GM19023 (cell line): Measurements from ENCODE around the gene NFIC.
"Not testable (repeated sequence)": the region's sequence is repeated elsewhere in the genome, so short reads cannot be mapped to it uniquely, and the experiment has no call there.

Experiments used
- ATAC-seq: cut with Tn5 transposase; IDR thresholded peaks from one replicate; pipeline ENCODE4 v1.9.1; 2021; ENCODE audit warnings: mild to moderate bottlenecking, moderate library complexity; ENCODE audit not compliant: unreplicated experiment

Gene NFIC

DNA sequence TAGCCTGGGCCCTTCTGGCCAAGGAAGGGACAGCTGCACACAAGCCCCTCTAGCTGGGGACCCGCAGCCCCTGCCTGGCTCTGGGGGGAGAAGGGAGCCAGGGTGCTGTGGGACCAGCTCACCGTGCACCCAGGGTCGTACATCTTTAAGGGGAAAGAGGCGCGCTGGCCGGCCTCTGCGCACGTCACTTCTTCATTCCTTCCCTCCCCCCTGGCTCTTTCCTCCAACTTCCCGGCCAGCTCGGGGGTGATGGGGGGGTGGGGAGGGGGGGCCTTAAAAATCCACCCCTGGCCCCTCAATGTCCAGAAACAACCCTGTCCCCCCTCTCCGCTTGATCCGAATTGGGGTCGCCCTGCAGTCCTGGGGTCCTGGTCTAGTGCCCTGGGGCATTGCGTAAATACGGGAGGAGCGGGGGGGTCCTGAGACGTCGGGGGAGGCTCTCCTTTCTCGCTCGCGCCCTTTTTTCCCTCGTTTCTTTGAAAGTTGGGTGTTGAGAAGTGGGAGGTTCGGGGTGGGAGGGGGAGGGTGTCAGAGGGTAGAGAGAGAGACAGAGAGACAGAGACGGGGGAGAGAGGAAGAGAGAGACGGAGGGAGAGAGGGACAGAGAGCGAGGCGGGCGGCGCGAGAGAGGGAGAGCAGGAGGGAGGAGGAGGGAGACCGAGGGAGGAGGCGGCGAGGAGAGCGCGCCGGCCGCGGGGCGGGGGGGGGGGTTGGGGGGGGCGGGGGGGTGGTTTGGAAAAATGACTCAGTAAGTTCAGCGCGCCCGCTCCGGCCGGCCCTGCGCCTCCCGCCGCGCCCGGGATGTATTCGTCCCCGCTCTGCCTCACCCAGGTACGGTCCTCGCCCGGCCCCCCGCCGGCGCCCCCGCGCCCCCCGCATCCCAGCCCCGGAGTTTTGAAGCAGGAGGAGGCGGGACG, at the start of gene NFIC:
NFIC (plus strand) TSS at position 748 of the 917 bp plus-strand sequence; CDS start at position 802, 54 bp downstream.
- no peak for ATAC-seq

DNA sequence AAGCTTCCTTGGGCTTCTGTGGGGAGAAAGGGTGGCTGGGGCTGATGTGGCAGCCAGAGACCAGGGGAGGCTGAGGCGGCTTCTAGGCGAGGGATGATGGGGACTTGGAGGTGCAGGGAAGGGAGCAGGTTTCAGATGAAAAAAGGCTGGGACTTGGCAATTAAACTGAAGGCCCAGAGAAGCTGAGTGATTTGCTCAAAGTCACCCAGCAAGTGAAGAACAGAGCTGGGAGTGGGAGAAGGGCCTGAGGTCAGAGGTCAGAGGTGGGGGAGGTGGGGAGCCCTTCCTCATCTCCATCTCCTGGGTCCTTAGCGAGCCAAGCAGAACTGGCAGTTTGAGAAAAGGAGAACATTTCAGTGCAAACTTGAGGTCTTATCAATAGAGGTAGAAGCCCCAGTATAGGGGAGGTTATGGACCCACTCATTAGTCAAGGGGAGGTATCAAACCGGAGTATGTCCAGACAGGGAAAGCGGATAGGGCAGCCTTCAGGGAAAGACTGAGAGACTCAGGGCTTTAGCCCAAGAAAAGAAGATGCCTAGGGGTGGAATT, 49.6 kb upstream of the NFIC start:
- ATAC-seq, result no peak

DNA sequence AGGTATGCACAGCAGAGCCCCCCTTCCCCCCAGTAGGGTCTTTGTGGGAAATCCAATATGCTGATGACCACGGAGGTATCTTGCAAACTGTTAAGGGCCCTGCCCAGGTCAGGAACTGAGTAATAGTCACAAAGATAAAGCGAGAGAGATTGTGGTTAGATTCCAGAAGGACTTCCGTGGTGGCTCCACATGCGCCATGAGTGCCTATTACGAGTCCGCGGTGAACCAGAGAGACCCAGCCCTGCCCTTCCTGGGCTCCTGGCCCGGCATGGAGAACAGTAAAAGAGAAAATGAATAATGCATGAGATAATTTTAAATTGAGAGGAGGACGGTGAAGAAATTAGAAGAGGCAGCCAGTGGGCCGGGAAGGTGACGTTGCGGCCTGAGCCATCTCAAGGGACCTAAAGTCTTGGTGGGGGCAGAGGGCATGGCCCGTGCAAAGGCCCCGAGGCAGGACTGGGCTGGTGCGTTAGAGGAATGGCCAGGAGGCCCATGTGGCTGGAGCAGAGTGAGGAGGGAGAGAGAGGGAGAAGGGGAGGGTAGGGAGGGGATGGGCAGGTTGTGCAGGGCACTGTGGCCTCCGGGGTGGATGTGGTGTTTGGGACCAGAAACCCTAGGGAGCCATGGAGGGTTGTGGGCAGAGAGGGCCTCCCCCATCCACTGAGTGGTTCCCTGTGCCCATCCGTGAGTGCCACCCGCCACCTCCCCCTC, 46.6 kb upstream of the NFIC start:
- no peak for ATAC-seq

DNA sequence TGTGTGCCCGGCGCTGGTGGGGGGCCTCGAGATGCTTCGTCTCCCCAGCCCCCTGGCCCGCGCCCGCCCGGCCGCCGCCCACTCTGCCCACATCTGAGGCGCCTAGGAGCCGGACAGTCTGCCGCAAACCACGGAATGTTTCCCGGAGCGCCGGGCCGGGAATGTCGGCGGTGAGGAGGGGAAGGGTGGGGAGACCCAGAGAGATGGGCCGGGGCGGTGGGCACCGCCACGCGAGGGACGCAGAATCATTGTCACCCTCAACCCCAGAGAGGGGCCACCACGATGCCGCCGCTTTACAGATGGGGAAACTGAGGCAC, 46.1 kb upstream of the NFIC start:
- ATAC-seq, result no peak

DNA sequence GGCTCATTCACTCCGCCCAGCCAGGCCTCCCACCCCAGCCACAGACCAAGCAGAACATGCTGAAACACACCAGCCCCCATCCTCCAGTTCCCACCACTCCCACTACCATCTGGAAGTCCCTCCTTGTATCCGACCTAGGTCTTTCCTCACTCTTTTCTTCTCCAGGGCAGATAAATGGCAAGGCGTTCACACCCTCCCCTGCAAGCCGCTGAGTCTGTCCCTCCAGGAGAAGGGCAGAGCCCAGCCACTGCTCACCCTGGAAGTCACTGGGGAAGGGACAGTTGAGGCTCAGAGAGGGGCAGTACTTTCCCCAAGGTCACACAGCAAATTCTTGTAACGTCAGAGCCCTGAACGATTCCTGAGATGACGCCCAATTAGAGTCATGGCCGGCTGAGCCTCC, 45.5 kb upstream of the NFIC start:
- ATAC-seq, result no peak

DNA sequence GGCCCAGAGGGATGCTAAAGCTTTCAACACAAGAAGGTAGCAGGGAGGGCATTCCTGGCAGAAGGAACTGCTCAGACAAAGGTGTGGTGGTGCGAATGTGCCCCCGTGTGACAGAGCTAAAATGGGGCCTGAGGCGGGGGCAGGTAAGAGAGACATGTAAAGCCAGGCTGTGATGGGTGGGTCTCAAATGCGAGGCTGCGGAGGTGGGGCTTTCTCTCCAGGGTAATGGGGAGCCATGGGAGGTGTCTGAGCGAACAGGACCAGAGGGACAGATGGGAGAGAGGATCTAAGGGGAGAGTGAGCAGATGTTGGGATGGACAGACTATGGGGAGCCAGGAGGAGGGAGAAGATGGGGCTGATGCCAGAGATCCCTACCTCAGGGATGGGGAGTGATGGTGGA, 44.7 kb upstream of the NFIC start:
- ATAC-seq, result no peak

DNA sequence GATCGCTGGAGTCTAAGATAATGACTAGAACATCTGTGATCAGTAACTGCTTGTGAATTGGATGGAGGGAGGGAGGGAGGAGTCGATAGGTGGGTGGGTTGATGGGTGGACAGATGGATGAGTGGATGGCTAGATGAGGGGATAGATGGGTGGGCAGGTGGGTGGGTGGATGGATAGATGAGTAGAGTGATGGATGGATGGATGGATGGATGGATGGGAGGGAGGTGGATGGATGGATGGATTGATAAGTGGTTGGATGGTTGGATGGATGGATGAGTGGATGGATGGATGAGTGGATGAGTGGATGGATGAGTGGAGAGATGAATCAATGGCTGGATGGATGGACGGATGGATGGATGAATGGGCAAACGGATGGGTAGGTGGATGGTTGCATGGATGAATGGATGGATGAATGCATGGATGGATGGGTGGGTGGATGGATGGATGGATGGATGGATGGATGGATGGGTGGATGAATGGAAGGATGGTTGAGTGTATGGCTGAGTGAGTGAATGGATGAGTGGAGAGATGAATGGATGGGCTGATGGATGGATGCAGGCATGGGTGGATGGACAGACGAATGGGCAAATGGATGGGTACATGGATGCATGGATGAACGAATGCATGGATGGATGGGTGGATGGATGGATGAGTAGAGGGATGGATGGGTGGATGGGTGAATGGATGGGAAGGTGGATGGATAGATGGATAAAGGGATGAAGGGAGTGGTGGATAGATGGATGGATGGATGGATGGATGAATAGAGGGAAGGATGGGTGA, 44.0 kb upstream of the NFIC start:
- no peak for ATAC-seq

DNA sequence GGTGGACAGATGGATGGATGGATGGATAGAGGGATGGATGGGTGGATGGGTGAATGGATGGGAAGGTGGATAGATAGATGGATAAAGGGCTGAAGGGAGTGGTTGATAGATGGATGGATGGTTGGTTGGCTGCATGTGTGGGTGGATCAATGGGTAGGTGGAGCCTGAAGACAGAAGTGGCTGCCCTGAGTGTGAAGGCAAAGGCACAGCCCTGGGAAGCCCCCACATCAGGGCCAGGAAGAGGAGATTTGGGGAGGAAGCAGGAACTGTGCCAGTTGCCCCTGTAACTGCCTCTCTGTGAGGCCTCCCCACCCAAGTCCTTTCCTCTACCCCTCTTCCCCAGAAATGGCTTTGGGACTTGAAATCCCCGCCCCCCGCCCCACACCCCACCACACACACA, 43.4 kb upstream of the NFIC start:
- no peak for ATAC-seq

DNA sequence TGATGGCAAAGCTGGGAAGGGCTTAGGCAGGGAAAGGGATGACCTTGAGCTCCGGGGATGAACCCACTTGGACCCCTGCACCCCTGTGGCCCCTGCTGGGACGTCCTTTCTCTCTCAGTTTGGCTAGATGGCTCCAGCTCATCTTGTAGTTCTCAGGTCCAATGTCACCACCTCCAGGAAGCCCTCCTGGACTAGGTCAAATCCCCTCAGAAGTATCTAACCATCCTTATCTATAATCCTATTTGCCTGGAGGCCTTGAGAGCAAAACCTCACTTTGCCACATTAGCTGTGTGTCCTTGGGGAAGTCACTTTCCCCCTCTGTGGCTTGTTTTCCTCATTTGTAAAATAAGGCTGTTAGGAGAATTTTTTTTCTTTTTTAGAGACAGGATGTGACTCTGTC, 42.7 kb upstream of the NFIC start:
- no peak for ATAC-seq

DNA sequence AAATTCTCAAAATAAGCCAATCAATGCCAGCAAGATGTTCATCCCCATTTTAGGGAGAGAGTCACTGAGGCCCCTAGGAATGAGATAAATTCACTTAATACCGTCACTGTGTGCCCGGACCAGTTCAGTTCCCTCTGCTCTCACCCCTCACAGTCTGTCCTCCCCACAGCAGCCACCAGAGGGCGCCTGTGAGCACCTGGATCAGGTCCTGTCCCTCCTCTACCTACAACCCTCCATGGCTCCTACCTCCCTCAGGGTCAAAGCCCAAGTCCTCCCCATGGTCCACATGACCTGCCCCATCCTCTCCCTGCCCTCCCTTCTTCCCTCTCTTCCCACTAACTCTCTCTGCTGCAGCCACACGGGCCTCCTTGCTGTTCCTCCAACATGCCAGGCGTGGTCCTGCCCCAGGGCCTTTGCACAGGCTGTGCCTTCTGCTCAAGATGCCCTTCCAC, 42.0 kb upstream of the NFIC start:
- no peak for ATAC-seq

DNA sequence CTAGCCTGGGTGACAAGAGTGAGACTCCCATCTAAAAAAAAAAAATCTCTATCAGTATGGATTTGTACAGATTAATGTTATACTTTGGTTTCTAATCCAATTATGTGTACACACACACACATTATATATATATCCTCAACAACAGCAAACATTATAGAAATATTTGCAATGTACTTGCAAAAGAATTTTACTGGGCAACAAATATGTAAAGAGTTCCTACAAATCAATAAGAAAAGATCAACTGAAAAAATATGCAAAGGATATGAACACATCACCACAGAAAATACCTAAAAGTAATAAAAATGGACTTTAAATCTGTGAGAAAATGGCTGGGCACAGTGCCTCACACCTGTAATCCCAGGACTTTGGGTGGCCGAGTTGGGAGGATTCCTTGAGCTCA, 40.9 kb upstream of the NFIC start:
- no peak for ATAC-seq

DNA sequence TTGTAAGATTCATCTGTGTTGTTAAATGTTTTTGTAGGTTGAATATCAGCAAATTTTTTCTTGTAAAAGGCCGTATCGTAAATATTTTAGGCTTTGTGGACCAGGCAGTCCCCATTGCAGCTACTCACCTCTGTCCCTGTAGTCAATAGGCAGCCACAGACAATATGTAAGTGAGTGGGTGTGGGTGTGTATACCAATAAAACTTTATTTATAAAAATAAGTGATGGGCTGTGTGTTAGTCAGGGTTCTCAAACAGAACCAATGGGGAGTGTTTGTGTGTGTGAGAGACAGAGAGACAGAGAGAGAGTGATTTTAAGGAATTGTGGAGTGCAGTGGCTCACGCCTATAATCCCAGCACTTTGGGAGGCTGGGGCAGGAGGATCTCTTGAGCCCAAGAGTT, 37.6 kb upstream of the NFIC start:
- ATAC-seq, result no peak

DNA sequence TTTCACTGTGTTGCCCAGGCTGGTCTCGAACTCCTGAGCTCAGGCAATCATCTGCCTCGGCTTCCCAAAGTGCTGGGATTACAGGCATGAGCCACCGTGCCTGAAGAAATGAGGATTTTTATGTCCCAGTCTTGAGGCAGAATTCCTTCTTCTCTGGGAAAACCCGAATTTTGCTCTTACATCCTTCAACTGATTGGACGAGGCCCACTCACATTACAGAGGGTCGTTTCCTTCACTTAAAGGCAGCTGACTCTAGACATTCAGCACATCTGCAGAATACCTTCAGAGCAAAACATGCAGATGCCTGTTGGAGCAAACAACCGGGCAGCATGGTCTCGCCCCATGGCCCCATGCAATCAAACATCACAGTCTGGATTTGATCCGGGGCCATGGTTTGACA, 36.3 kb upstream of the NFIC start:
- no peak for ATAC-seq

DNA sequence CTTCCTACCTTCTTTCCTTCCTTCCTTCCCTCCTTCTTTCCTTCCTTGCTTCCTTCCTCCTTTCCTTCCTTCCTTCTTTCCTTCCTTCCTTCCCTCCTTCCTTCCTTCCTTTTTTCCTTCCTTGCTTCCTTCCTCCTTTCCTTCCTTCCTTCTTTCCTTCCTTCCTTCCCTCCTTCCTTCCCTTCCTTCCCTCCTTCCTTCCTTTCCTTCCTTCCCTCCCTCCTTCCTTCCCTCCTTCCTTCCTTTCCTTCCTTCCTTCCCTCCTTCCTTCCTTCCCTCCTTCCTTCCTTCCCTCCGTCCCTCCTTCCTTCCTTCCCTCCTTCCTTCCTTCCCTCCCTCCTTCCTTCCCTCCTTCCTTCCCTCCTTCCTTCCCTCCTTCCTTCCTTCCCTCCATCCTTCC, 34.2 kb upstream of the NFIC start:
- ATAC-seq, result not testable (repeated sequence)

DNA sequence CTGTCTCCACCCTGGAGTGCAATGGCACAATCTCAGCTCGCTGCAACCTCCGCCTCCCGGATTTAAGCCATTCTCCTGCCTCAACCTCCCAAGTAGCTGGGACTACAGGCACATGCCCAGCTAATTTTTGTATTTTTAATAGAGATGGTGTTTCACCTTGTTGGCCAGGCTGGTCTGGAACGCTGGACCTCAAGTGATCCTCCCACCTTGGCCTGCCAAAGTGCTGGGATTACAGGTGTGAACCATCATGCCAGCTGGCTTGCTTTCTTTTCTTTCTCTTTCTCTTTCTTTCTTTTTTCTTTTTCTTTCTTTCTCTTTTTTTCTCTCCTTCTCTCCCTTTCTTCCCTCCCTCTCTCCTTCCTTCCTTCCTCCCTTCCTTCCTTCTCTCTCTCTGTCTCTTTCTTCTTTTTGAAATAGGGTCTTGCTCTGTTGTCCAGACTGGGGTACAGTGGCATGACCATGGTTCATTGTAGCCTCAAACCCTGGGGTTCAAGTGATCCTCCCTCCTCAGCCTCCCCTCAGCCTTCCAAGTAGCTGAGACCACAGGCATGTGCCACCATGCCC, 33.3 kb upstream of the NFIC start:
- ATAC-seq, result no peak

DNA sequence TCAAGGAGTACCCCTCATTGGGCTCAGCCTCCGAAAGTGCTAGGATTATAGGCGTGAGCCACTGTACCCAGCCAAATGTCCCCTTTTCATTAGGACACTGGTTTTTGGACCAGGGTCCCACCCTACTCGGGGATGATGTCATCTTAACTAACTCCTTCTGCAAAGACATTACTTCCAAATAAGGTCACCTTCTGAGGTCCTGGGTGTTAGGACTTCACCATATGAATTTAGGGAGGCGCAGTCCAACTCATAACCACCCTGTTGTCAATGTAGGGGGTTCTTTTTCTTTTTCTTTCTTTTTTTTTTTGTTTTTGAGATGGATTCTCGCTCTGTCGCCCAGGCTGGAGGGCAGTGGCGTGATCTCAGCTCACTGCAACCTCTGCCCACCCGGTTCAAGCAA, 32.7 kb upstream of the NFIC start:
- no peak for ATAC-seq

DNA sequence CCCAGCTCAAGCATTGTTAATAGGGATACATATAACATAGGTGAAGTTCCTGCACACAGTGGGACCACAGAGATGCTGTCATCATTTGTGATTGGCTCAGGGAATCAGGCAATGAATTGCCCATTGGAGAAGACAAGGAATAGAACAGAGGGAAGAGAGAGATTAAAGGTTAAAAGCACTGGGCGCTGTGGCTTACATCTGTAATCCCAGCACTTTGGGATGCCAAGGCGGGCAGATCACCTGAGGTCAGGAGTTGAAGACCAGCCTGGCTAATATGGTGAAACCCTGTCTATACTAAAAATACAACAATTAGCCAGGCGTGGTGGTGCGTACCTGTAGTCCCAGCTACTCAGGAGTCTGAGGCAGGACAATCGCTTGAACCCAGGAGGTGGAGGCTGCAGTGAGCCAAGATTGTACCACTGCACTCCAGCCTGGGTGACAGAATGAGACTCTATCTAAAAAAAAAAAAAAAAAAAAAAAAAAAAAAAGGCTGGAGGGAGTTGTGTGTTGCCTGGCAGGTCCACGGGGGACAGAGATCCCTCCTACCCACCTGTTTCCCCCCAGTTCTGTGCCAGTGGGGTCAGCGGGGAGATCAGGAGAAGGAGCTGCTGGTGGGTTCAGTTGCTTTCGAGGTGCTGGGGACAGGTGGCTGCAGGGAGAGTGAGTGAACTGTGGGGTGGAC, 31.5 kb upstream of the NFIC start:
- not testable (repeated sequence) for ATAC-seq

DNA sequence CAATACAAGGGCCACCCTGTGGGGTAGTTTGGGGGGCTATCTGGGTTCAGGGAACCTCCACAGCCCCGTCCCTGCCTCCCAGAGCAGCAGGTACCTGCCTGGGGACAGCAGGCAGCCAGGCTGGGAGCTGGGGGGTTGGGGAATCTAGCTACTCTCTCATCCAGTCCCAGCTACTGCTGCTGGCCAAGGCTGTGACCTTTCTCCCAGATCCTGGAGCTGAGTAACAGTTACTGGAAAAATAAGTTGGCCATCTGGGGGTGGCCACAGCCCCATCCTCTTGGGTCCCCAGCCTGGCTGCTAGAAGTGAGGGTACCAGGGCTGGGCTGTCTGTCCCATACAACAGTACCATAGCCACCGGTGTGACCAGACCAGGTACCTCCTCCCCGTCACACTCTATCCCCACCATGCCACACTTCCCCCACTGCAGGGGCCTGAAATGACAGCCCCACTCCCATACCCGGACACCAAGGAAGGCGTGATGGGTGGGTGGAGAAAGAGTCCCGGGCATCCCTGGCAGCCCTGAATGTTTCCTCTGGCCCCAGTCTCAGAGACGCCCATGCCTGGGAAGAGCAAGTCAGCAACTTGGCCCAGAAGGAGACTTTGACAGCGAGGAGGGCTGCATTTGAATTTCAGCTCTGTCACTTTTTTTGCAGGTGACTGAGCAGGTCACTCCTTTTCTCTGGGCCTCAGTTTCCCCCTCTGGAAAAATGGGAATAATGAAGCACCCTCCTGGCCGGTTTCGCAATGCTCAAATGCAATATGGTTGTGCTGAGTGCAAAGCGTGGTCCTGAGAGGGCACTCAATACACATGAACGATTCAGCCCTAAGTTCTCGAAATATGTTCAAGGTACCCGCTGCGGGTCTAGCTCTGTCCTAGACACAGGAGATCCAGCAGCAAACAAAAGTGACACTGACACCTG, 30.7 kb upstream of the NFIC start:
- no peak for ATAC-seq

DNA sequence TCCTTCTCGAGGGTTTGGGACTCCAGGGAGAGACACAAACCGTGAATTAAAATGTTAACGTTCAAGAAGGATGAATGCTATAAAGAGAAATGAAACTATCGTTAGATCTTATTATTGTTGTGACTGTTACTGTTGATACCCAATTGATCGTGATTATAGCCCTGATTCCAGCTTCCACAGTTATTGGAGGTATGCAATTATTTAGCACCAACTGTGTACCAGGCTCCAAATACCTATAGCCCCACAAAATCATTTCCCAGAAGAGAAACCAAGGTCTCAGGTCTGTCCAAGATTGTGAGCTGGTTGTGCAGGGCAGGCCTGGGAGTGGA, 30.1 kb upstream of the NFIC start:
- ATAC-seq, result no peak
